Astrocyte of the cerebellum (primary cell): ENCODE results near the gene HUS1B.

ENCODE experiments used
- DNase-seq: peaks from one replicate; pipeline ENCODE4 v3.0.0-alpha.2; 2011; ENCODE audit warnings: low read depth
- H3K4me3 ChIP-seq: 2 replicates; pipeline ENCODE4 v1.5.1; 2011; ENCODE audit warnings: mild to moderate bottlenecking, low read depth, low read length, moderate library complexity
- CTCF ChIP-seq: IDR thresholded peaks from 2 replicates; pipeline ENCODE4 v1.5.1; 2012; ENCODE audit warnings: low read length, low read depth, moderate library complexity, mild to moderate bottlenecking; ENCODE audit errors: missing control alignments
- in situ Hi-C: cut with HindIII; loops from 2 replicates; pipeline ENCODE4 v1.10.0; 2017; ENCODE audit warnings: low sequenced_read_pairs

Gene HUS1B

DNA sequence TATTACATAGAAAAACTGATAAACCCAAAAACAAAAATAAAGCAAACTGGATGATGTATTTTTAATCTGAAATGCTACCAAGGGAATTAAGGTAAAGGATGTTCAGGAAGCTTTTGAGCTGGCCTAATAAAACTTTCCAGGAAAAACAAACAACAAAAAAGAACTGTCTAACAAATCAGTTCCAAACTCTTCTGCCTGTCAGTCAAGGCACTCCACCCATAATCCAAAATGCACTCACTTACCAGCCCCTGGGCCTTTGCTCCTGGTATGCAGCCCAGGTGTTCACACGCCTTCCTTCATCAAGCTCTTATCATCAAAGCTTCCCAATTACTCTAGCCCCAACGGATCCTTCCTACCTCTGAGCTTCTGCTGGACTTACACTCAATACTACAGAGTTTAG, 32.3 kb upstream of the HUS1B start:
- in situ Hi-C loops: no loop called here
- no peak for DNase-seq
- no peak overlapping the region for H3K4me3 ChIP-seq
- TF ChIP-seq CTCF: no peak

DNA sequence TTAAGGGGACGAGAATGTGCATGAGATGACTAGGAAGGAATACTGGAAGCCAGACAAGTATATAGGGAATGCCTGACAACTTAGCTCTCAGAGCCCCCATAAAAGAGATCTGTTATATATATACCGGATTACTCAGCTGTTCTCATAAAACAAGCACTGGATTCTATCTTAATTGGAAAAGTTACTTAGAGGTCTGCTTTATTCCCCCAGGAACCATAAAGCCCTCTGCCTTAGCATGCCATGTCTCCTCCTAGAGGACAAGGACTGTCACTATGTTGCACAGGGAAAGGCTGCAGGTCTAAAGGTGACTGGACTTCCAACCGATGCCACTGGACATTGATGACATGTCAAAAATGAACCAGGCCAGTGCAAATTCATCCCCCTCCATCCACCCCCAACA, 29.6 kb upstream of the HUS1B start:
- in situ Hi-C loops: no loop called here
- TF ChIP-seq CTCF: peak; percentile 27

GRCh38 chr6:684831-685636, 28.1 kb upstream of the HUS1B start:
- in situ Hi-C loops: no loop called here
- no peak for TF ChIP-seq CTCF
- DNase-seq: no peak
- no peak overlapping the region for H3K4me3 ChIP-seq

More for the DNA sequence above, 29.6 kb upstream of the HUS1B start:
- H3K4me3 ChIP-seq: no peak overlapping the region
- no peak for DNase-seq

GRCh38 chr6:683742-684440, 27.0 kb upstream of the HUS1B start:
- peak overlapping the region; percentile 10 for H3K4me3 ChIP-seq
- in situ Hi-C loops: no loop called here

GRCh38 chr6:680666-681340, 23.9 kb upstream of the HUS1B start:
- DNase-seq: no peak
- no peak overlapping the region for H3K4me3 ChIP-seq
- TF ChIP-seq CTCF: no peak
- in situ Hi-C loops: no loop called here

More at GRCh38 chr6:683742-684440, 27.0 kb upstream of the HUS1B start:
- TF ChIP-seq CTCF: no peak
- peak; percentile 59 for DNase-seq

- in situ Hi-C loops: no loop called here
- no peak overlapping the region for H3K4me3 ChIP-seq
- no peak for TF ChIP-seq CTCF
- DNase-seq: no peak
Observed at GRCh38 chr6:680251-680650, 23.4 kb upstream of the HUS1B start.
